ENCODE data around the gene UBXN6.
A peak's percentile ranks its signal among the peaks of the same experiment; 100 is the strongest.

The UBXN6 gene

GRCh38 chr19:4474514-4475022 is 17.0 kb upstream of the UBXN6 start:
- H3K9me3 ChIP-seq = no peaks in the 10 kb centered on the region
- peaks cover 26% of the 10 kb centered on the region for H3K36me3 ChIP-seq
- TF ChIP-seq CTCF (IDR thresholded peaks at IDR 0.05; ENCODE audit: low read depth, low read length) = no peak
- no peaks in the 10 kb centered on the region for H3K4me1 ChIP-seq
- peak overlapping the region; percentile 86 for H3K4me3 ChIP-seq (ENCODE audit: low read depth, low read length)
- H3K27me3 ChIP-seq = no peaks in the 10 kb centered on the region
- DNase-seq = peak; percentile 89

DNA sequence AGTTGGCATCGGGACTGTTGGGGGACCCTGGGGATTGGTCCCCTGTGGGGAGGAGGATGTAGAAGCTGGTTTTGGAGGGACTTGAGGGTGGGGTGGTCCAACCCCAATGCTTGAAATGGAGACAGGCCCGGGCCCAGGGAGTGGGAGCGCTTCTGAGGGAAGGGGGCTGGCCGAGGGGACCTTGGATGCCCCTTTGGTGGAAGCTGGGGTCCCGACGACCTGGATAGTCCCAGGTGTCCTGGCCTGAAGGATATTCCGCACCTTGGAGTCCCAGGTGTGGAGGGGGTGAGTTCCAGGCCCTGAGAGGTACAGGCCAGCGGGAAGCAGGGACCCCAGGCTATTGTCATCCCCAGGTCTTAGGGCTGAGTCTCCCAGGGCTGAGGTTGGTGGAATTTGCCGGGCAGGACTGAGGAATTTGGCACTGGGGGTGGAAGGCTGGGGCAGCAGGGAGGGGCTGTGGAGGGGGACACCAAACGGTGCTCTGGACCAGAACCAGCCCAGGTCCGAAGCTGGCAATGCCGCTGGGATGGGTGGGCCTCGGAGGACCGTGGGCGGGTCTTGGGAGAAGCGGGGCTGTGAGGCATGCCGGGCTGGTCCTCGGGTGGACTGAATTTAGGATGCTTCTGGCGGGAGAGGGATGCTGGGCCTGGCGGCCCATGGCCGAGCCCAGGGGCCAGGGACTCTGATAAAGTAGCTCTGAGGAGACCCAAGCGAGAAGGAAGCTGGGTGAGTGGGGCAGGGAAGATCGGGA is 16.3 kb upstream of the UBXN6 start:
- Histone ChIP-seq H3K4me3 (ENCODE audit: low read depth, low read length) (peak overlapping the region; percentile 86), H3K36me3 (peaks cover 24% of the 10 kb centered on the region), H3K4me1 (no peaks in the 10 kb centered on the region), H3K27me3 (no peaks in the 10 kb centered on the region), H3K9me3 (no peaks in the 10 kb centered on the region)
- TF ChIP-seq CTCF (IDR thresholded peaks at IDR 0.05; ENCODE audit: low read depth, low read length) = no peak
- DNase-seq = no peak

DNA sequence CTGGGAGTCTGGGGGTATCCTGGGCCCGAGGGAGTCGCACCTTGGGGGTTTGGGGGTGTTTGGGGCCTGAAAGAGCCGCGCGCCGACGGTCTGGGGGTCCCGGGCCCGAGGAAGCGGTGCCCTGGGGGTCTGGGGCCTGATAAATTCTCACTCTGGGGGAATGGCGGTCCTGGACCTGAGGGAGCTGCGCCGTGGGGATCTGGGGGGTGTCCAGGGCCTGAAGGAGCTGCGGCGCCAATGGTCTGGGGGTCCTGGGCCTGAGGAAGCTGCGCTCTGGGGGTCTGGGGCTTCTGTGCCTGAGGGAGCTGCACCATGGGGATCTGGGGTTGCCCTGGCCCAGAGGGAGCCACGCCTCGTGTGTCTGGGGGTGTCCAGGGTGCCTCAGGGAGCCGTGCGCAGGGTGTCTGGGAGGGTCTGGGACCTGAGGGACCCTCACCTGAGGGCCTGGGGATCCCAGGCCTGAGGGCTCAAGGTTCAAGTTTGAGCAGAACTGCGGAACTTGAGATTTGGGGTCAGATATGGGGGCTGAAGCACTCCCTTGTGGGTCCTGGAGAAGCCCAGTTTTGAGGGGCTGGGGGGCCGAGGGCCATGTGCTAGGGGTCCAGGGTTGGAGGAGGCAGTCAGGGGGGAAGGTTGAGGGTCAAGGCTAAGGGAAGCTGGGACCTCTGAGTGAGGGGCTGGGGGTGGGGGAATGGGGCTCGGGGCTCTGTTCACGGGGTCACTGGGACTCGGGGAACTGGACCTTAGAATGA is 15.6 kb upstream of the UBXN6 start:
- no peak for DNase-seq
- H3K4me3 ChIP-seq (ENCODE audit: low read depth, low read length) = peak overlapping the region; percentile 86
- H3K4me1 ChIP-seq = no peaks in the 10 kb centered on the region
- peaks cover 18% of the 10 kb centered on the region for H3K36me3 ChIP-seq
- H3K9me3 ChIP-seq = no peaks in the 10 kb centered on the region
- no peak for TF ChIP-seq CTCF (IDR thresholded peaks at IDR 0.05; ENCODE audit: low read depth, low read length)
- no peaks in the 10 kb centered on the region for H3K27me3 ChIP-seq

- no peak for TF ChIP-seq CTCF (IDR thresholded peaks at IDR 0.05; ENCODE audit: low read depth, low read length)
- no peaks in the 10 kb centered on the region for H3K27me3 ChIP-seq
- no peaks in the 10 kb centered on the region for H3K9me3 ChIP-seq
- peak within 1 kb of the TSS; percentile 88 for H3K4me3 ChIP-seq (ENCODE audit: low read depth, low read length)
- DNase-seq = no peak
- H3K4me1 ChIP-seq = no peaks in the 10 kb centered on the region
- H3K36me3 ChIP-seq = peaks cover 13% of the 10 kb centered on the region
Measured at GRCh38 chr19:4472174-4472974, 14.8 kb upstream of the UBXN6 start, which contains the start of gene HDGFL2. TSS of gene HDGFL2 (plus strand) at chr19:4472297. CDS start at chr19:4472351, 54 bp downstream.

GRCh38 chr19:4471403-4472173 is 14.0 kb upstream of the UBXN6 start:
- Histone ChIP-seq H3K4me3 (ENCODE audit: low read depth, low read length) (peak overlapping the region; percentile 88), H3K4me1 (no peaks in the 10 kb centered on the region), H3K27me3 (no peaks in the 10 kb centered on the region), H3K9me3 (no peaks in the 10 kb centered on the region), H3K36me3 (peaks cover 5% of the 10 kb centered on the region)
- DNase-seq = peak; percentile 99
- TF ChIP-seq CTCF (IDR thresholded peaks at IDR 0.05; ENCODE audit: low read depth, low read length) = no peak
